SK-MEL-5 (cell line): ENCODE results near the gene DTWD2. TPM values are rescaled to one million over a fixed set of nuclear protein-coding genes. Genes with fewer than 3 reads are reported as not detected.
"Not testable (repeated sequence)": the region's sequence is repeated elsewhere in the genome, so short reads cannot be mapped to it uniquely, and the experiment has no call there.

Experiments
- DNase-seq: peaks from one replicate; pipeline ENCODE4 v3.0.0-alpha.2; 2016; ENCODE audit warnings: low read depth, low spot score
- in situ Hi-C: cut with HindIII; loops from 2 replicates; pipeline ENCODE4 v1.10.0; 2016; ENCODE audit warnings: low sequenced_read_pairs, high pct_unique_total_duplicates, low pct_unique_long_range_greater_than_20kb
- total RNA-seq: library from RNA; depleted of rRNA; stranded (reverse); fragments of >200 nt; shearing (Covaris generic); gene quantifications from 2 replicates; pipeline ENCODE4 v1.2.3, GENCODE V29; 2014

The DTWD2 gene
- total RNA-seq, 1 experiment from 2014 or later, result 23.6 TPM

GRCh38 chr5:118919016-118919415, 69.3 kb downstream of the DTWD2 start:
- in situ Hi-C loops, result no loop called here
- DNase-seq, result no peak

DNA sequence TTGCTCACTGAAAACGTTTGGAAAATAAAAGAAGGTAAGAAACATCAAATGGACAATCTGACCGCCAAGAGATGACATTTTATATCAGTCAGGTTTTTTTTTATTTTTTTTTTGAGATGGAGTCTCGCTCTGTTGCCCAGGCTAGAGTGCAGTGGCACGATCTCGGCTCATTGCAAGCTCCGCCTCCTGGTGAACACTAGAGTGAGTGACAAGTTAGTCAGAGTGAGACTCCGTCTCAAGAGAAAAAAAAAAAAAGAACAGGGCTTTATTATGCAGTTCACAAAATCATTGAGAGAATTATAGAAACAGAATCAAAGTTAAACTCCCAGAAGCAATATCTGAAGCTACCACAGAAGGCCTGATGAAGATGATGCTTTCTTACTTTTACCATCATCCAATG, 70.1 kb downstream of the DTWD2 start:
- DNase-seq, result no peak
- in situ Hi-C loops, result no loop called here

GRCh38 chr5:118907536-118907935, 80.8 kb downstream of the DTWD2 start:
- in situ Hi-C loops, DNase-seq: not testable (repeated sequence)

DNA sequence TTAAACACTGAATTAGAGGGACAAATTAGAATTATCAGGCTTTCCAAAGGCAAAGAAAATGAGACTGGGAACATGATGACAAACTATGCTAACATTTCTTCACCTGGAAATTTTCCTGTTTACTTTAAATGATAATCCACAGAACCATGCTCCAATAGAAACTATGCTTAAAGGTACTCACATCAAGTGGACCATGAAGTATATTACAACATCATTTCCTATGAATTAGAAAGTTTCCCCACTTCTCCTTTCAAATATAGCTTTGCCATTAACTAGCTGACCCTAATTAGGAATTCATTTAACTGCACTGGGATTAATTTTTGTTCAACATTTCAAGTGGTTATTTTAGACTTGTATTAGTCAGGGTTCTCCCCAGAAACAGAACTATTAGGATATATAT, 81.4 kb downstream of the DTWD2 start:
- in situ Hi-C loops, result no loop called here

DNA sequence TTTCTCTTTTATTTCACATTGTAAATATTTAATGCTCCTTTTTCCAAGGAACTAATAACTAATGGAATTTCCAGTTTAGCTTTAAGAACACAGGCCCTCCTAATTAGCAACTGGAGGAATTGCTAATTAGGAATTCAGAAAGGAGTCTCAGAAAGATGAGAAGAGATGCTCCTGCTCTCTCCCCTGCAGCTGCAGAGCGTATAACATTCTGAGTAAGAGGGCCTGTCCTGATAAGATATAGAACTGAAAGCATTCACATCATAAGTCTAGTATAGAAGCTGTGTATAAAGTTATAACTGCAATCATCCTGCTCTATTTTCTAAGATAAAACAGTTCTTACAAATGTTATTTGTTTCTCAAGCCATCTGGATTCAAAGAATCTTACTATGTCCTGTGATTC, 83.2 kb downstream of the DTWD2 start:
- in situ Hi-C loops, result no loop called here
- no peak for DNase-seq

More for the DNA sequence above, 81.4 kb downstream of the DTWD2 start:
- DNase-seq, result no peak

- in situ Hi-C loops, result no loop called here
These were observed 85.5 kb downstream of the DTWD2 start for GRCh38 chr5:118902656-118903438.

DNA sequence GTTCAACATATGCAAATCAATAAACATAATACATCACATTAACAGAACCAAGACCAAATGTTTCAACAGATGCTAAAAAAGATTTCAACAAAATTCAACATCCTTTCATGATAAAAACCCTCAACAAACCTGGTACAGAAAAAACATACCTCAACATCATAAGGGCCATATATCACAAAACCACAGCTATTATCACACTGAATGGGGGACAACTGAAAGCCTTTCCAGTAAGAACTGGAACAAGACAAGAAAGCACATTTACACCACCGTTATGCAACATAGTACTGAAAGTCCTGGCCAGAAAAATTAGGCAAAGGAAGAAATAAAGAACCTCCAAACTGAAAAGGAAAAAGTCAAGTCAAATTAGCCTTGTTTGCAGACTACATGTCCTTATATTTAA, 93.6 kb downstream of the DTWD2 start:
- in situ Hi-C loops, result no loop called here
- no peak for DNase-seq

More at GRCh38 chr5:118902656-118903438, 85.5 kb downstream of the DTWD2 start:
- DNase-seq, result no peak

- in situ Hi-C loops, result no loop called here
- no peak for DNase-seq
These were observed 97.1 kb downstream of the DTWD2 start for GRCh38 chr5:118891252-118891651.

DNA sequence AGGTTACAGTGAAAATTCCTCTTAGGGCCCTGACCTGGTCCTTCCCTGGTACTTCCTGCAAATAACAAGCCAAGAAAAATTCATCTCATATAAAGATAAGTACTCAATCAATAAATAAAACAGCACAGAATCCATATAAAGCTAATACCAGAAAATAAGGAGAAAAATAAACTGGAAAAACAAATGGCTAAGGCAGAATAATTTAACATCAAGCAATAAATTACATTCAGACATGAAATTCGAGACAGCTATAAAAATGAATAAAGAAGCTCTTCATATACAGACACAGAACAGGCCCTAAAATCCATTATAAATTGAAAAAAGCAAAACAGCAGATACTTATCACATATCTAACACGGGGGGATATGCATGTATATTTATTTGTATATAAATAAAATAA, 99.2 kb downstream of the DTWD2 start:
- in situ Hi-C loops, result no loop called here
- DNase-seq, result no peak

GRCh38 chr5:118888556-118888955, 99.8 kb downstream of the DTWD2 start:
- in situ Hi-C loops, result no loop called here
- DNase-seq, result no peak

GRCh38 chr5:118883362-118883761, 105.0 kb downstream of the DTWD2 start:
- DNase-seq, result no peak
- in situ Hi-C loops, result no loop called here

DNA sequence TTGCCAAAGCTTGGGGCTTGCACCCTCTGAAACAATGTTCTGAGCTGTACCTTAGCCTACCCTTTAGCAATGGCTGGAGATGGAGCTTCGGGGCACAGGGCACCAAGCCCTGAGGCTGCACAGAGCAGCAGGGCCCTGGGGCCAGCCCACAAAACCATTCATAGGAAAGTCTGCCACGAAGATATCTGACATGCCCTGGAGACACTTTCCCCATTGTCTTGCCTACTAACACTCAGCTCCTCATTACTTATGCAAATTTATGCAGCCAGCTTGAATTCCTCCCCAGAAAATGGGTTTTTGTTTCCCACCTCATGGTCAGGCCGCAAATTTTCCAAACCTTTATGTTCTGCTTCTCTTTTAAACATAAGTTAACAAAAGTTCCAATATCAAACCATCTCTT, 105.7 kb downstream of the DTWD2 start:
- DNase-seq, result no peak
- in situ Hi-C loops, result no loop called here

GRCh38 chr5:118876852-118877251, 111.5 kb downstream of the DTWD2 start:
- DNase-seq, in situ Hi-C loops: not testable (repeated sequence)

DNA sequence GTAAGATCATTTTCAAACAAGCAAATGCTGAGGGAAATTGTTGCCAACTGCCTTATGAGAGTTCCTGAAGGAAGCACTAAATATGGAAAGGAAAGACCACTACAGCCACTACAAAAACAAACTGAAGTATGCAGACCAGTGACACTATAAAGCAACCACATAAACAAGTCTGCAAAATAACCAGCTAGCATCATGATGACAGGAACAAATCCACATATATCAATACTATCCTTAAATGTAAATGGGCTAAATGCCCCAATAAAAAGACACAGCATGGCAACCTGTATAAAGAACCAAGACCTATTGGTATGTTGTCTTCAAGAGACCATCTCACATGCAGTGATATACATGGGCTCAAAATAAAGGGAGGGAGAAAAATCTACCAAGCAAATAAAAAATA, 113.2 kb downstream of the DTWD2 start:
- in situ Hi-C loops, result no loop called here
- no peak for DNase-seq

DNA sequence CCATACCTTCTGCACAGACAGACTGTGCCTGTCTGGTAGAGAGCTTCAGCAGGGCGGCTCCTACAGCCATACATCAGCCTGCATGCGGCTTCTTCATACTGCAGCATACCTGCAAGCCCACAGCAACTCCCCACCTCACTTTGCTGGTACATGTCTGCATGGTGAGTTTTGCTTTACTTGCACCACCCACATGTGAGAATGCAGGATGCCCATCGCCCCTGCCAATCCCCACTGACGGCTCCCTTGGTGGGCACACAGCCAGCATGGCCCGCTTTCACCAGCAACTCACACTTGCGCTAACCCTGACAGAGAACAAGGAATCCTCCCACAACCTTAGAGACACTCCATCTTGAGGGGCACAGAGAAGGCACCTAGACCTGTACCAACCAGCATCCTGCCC, 114.9 kb downstream of the DTWD2 start:
- in situ Hi-C loops, result no loop called here
- no peak for DNase-seq

DNA sequence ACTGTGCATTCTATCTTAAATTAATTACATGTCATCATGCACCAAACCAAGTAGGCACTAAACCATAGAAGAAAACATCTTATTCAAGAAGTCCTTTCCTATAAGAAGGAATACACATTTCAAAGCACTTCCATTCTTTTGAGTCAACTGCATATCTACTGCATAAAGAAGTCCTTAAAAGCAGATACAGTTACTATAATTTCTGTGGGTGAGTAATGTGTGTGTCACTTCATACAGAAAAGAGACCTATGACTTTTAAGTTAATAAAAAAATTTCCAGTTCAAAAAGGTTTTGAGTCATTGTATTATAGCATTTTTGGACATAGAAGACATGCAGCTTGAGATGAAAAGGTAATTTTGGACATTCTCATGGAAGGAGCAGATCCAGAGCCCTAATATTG, 125.0 kb downstream of the DTWD2 start:
- no peak for DNase-seq
- in situ Hi-C loops, result no loop called here

DNA sequence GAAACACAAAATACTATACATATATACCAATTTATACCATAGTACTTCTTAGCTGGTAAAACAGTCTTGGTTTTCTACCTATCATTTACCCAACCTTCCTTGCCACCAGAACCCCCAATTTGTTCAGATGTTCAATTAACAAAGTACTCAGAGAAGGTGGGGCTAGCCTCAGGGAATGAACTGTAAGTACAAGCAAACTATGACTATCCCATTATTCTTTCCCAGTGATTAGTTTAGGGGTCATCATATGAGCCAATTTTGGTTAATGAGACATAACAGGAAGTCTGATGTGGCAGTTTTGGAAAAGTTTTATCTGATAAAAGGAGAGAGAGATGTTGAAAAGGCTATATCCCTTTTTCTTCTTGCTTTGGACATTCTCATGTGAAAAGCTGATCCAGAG, 125.8 kb downstream of the DTWD2 start:
- in situ Hi-C loops, result no loop called here
- no peak for DNase-seq

DNA sequence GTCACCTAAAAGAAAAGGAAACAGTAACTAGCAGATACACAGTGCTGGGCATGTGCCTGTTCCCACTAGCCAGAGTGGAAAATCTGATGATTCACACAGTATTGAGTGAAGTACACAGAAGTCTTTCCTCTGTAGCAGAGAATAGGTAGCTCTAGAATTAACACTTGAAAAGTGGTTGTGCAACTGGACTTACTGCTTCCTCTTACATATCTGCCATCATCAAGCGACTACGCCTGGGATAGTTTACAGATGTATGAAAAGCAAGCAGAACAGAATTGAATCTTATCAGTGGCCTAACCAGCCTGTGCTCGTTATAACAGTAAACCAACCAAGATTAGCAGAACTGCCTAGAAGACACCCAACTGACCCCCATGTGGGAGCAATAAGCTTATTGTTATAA, 130.6 kb downstream of the DTWD2 start:
- in situ Hi-C loops, result no loop called here
- DNase-seq, result no peak

DNA sequence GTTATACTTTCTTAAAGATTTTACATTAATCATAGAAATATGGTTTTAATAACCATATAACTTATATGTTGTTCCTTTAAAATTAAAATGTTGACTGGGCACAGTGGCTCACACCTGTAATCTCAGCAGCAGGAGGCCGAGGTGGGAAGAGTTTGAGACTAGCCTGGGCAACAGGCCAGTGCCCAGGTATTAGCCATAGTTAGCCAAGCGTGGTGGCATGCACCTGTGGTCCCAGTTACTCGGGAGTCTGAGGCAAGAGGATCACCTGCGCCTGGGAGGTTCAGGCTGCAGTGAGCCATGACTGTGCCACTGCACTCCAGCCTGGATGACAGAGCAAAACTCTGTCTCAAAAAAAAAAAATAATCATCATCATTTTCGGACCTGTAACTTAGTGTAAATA, 133.5 kb downstream of the DTWD2 start:
- in situ Hi-C loops, result no loop called here

GRCh38 chr5:118851785-118852184, 136.6 kb downstream of the DTWD2 start:
- in situ Hi-C loops, DNase-seq: not testable (repeated sequence)

More for the DNA sequence above, 133.5 kb downstream of the DTWD2 start:
- DNase-seq, result no peak
